GM21529 (cell line): ENCODE results near the gene KRTAP10-8.
"Not testable (repeated sequence)": the region's sequence is repeated elsewhere in the genome, so short reads cannot be mapped to it uniquely, and the experiment has no call there.

ENCODE experiments used
- ATAC-seq: cut with Tn5 transposase; IDR thresholded peaks from one replicate; pipeline ENCODE4 v1.9.1; 2021; ENCODE audit not compliant: unreplicated experiment

KRTAP10-8 gene

GRCh38 chr21:44616591-44616926 is 4.7 kb downstream of the KRTAP10-8 start:
- ATAC-seq = no peak

DNA sequence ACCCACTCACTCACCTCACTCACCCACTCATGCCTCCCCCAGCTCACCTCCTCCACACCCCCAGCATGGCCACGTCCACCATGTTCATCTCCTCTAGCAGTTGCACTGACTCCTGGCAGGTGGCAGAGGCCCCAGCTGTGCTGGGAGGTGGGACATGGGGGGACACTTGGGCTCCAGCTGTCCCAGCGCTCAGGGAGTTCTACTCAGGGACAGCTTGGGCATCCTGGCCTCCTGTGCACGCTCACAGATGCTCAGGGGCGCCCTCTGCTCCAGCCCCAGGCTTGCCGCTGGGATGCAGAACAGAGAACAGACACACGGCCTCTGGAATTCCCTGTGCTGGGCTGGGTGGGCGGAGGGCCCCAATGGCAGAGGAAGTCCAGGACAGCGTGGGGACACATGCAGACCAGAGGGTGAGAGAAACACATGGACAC is 5.2 kb downstream of the KRTAP10-8 start:
- no peak for ATAC-seq

GRCh38 chr21:44618504-44618903 is 6.6 kb downstream of the KRTAP10-8 start:
- no peak for ATAC-seq

GRCh38 chr21:44618909-44619308 is 7.0 kb downstream of the KRTAP10-8 start:
- ATAC-seq = no peak

DNA sequence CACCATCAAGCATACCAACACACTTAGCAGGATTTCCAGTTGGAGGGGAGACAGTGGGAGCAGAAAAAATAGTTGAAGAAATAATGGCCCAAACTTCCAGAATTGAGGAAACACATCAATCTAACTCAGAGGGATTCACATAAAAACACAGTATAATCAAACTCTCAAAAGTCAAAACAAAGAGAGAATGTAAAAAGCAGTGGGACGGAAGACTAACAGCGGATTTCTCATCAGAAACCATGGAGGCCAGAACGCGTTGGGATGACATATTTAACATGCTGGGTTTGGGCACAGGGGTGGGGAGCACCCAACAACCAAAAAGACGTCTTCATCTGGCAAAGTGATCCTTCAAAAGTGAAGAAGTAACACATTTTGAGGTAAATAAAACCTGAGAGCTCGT is 8.0 kb downstream of the KRTAP10-8 start:
- ATAC-seq = no peak

DNA sequence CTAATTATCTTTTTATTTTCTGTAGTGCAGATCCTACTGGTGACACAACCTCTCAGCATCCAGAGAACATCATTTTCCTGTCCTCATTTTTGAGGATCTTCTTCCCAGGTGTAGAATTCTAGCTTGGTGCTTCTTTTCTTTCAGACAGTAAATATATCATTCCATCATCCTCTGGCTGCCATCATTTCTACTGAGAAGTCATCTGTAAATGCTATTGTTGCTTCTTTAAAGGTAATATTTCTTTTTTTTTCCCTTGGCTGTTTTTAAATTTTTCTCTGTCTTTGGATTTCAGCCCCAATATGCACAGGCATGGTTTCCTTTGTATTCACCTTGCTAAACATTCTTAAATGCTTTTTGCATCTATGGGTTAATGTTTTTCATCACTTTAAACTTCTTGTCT is 11.7 kb downstream of the KRTAP10-8 start:
- no peak for ATAC-seq

GRCh38 chr21:44625756-44626155 is 13.9 kb downstream of the KRTAP10-8 start:
- no peak for ATAC-seq

DNA sequence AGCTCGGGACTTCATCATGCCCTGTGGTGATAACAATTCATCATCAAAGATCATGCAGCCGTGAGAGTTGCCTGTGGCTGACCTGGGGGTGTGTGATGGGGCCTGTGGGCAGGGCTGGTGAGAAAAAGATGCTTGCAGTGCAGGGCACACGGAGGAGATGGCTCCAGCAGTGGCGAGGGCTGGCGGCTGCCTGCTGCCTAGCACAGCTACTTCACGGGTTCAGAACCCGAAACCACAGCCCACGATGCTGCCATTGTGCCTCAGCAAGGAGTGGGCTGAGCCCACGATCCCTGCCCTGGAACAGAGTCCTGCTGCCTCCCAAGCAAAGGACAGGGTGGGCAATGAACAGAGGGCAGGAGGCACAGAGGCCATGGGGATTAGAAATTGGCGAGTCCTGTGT is 14.4 kb downstream of the KRTAP10-8 start:
- no peak for ATAC-seq

DNA sequence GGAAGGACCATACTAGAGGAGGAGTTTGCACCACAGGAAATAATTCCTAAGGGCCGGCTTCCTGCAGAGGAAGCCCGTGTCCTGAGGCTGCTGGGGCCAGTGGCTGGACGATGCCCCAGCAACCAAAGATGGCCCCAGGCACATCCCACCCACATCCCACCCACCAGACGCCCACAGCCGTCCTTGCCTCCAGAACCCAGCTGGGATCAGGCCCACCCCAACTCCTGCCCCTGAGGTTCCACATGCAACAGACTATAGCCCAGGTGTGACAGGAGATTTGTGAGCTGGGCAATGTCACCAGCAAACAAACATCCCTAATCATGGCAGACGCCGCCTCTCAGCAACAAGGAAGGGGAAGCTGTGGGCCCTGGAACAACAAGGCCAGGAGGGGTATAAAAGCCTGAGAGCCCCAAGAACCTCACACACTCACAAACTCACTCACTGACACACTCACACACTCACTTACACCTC is 14.8 kb downstream of the KRTAP10-8 start, which contains the start of gene KRTAP10-9:
Gene KRTAP10-9 (plus strand): TSS at position 421 of the 471 bp plus-strand sequence. CDS start 79 bp downstream, outside the sequence.
- no peak for ATAC-seq

DNA sequence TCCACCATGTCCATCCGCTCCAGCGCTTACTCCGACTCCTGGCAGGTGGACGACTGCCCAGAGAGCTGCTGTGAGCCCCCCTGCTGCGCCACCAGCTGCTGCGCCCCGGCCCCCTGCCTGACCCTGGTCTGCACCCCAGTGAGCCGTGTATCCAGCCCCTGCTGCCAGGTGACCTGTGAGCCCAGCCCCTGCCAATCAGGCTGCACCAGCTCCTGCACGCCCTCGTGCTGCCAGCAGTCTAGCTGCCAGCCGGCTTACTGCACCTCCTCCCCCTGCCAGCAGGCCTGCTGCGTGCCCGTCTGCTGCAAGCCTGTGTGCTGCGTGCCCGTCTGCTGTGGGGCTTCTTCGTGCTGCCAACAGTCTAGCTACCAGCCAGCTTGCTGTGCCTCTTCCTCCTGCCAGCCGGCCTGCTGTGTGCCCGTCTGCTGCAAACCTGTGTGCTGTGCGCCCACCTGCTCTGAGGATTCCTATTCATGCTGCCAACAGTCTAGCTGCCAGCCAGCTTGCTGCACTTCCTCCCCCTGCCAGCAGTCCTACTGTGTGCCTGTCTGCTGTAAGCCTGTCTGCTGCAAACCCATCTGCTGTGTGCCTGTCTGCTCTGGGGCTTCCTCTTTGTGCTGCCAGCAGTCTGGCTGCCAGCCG is 15.4 kb downstream of the KRTAP10-8 start:
- not testable (repeated sequence) for ATAC-seq

GRCh38 chr21:44627831-44628233 is 16.0 kb downstream of the KRTAP10-8 start:
- ATAC-seq = not testable (repeated sequence)

DNA sequence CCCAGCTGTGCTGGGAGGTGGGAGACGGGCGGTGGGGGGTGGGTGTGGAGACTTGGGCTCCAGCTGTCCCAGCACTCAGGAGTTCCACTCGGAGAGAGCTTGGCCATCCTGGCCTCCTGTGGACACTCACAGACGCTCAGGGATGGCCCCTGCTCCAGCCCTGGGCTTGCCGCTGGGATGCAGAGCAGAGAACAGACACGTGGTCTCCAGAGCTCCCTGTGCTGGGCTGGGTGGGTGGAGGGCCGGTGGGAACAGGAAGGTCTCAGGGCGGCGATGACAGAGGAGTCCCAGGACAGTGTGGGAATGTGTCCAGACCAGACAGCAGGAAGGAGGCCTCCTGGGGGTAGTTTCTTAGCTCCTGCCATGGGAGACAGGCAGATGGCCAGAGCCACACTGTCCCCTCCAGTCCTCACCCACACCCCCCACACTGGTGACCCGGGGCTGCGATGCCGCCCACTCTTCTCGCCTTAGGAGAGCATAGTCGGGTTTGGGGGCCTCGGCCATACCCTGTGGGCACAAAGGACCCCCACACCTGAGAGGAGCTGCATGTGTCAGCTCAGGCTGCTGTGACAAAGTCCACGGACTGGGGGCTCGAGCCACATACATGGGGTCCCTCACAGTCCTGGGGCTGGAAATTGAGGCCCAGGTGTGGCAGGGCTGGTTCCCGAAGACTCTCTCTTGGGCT is 17.0 kb downstream of the KRTAP10-8 start:
- ATAC-seq = no peak

GRCh38 chr21:44630440-44630839 is 18.6 kb downstream of the KRTAP10-8 start:
- no peak for ATAC-seq

DNA sequence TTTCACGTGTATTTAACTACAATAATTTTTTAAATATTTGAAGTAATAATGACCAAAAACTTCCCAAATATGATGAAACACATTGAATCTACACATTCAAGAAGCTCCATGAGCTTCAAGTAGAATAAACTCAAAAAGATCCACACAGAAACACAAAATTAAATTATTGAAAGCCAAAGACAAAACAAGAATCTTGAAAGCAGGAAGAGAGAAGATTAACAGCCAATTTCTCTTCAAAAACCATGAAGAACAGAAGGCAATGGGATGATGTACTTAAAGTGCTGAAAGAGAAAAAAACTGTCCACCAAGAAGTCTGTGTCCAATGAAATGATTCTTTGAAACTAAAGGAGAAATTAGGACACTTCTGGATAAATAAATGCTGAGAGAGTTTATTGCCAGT is 20.2 kb downstream of the KRTAP10-8 start:
- ATAC-seq = no peak

GRCh38 chr21:44636209-44637017 is 24.5 kb downstream of the KRTAP10-8 start:
- no peak for ATAC-seq

DNA sequence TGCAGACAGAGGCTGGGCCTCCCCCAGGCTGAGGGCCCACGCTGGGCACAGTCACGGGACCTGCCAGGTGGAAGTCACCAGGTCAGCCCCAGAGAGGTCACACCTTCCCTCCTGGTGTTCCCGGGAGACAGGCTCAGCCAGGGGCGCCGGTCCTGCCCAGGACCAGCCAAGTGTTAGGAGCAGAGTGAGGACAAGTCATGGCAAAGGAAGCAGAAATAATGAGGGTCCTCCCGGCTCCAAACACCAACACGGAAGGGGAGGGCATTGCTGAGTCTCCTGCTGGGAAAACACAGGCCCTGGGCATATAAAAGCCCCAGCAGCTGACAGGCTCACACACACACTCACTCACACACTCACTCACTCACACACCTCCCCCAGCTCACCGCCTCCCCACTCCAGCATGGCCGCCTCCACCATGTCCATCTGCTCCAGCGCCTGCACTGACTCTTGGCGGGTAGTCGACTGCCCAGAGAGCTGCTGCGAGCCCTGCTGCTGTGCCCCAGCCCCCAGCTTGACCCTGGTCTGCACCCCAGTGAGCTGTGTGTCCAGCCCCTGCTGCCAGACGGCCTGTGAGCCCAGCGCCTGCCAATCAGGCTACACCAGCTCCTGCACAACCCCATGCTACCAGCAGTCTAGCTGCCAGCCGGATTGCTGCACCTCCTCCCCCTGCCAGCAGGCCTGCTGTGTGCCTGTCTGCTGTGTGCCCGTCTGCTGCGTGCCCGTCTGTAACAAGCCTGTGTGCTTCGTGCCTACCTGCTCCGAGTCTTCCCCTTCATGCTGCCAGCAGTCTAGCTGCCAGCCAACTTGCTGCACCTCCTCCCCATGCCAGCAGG is 25.4 kb downstream of the KRTAP10-8 start, which contains the start of gene KRTAP10-10:
Gene KRTAP10-10 (plus strand): TSS at position 339 of the 833 bp plus-strand sequence. CDS start 62 bp downstream, at position 401.
- ATAC-seq = no peak

- ATAC-seq = not testable (repeated sequence)
Observed at GRCh38 chr21:44637851-44638348, 26.0 kb downstream of the KRTAP10-8 start.

DNA sequence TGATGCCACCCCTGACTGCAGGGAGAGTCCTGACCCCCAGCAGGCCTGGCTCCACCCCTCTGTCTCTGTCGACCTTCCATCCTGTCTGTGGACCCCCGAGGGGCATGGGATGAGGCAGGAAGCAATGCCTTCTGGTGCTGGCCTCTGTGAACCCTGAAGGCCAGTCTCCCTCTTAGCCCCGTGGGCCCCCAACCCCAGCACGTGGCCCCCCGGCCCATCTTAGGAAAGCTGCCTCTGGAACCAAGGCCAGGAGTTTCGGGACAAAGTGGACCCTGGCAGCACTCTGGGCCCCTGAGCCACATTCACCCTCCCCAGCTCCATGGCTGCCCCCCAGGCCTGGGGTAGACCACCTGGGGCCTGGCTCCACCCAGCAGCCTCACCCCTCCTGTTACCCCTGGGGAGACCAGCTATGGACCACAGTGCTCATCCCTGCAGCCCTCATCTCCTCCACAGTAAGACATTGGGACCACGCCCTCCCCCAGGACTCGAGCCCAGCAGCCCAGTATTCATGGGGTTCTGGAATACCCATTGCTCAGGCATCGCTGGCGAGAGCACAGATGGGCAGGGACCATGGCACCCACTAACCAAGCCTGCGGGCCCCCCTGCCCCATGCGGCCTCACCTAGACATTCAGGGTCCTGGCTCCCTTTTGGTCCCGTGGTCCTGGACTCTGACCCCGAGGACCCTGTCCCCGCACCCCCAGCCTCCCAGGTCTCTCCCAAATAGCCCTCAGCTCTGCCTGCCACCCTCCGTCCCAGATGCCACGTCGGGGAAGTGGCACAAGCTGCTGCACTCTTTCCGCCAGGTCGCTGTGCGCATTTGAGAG is 26.8 kb downstream of the KRTAP10-8 start:
- ATAC-seq = not testable (repeated sequence)

DNA sequence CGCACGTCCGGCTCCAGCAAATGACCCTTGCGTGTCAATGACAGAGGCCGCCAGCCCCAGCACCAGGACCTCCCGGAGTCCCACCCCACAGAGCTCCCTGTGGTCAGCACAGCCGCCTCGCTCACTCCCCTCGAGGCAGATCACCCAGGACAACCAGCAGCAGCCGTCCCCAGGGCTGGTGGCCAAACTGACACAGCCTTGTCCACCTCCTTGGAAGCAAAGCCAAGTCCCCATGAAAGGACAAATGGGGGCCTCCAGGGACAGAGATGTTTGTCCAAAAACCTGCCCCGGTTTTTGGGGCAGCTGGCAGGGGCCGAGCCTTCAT is 27.4 kb downstream of the KRTAP10-8 start:
- ATAC-seq = no peak

DNA sequence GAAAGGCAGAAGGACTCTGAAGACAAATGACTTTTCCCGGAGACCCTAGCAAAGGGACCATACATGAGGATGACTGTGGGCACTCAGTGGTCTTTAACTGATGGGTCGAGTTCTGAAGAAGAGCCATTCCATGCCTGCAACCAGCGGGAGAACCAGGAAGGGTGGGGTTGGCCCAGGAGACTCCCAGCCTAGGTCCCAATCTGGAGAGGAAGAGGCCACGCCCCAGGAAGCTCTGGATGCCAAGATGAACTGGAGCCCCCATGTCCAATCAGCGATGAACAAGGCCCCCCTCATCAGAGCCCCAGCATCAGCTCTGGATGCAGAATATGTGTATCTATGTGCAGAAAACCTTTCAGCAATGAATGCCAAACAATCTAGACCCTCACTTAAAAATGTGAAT is 28.9 kb downstream of the KRTAP10-8 start:
- ATAC-seq = no peak
